ENCODE results near the gene DRG2.

Gene DRG2

GRCh38 chr17:18144855-18145254, 57.1 kb downstream of the DRG2 start:
- no peak for DNase-seq

DNA sequence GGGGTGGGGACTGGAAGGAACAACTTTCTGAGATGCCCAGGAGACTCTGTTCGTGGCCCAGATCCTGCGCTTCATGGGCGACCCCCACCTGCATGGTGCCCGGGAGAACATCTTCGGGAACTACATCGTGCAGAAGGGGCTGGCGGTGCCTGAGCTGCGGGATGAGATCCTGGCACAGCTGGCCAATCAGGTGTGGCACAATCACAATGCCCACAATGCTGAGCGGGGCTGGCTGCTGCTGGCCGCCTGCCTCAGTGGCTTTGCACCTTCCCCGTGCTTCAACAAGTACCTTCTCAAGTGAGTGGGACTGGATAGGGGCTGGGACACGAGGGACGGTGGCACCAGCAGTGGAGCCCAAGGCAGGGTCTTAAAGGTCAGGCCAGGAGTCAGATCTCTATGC, 58.1 kb downstream of the DRG2 start:
- DNase-seq, result no peak

- DNase-seq, result no peak
These were observed 58.5 kb downstream of the DRG2 start for GRCh38 chr17:18146259-18146658.

GRCh38 chr17:18146980-18147379, 59.2 kb downstream of the DRG2 start:
- DNase-seq, result no peak

GRCh38 chr17:18148586-18148985, 60.8 kb downstream of the DRG2 start:
- DNase-seq, result no peak

DNA sequence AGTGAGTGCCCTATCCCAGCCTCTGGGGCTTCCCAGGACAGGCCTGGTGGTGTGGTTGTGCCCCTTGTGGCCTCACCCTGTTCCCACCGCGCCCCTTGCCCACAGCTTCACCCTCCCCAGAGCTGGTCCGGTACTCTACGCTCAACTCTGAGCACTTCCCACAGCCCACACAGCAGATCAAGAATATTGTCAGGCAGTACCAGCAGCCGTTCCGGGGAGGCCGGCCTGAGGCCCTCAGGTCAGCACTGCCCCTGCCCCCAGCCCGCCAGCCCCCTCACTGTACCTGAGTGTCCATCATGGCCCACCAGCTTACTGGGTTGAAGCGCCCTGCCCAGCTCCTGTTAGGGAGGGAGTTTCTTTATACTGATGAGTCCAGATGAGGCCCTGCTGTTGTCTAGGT, 63.5 kb downstream of the DRG2 start:
- DNase-seq, result no peak

GRCh38 chr17:18155179-18155578, 67.4 kb downstream of the DRG2 start:
- DNase-seq, result no peak

GRCh38 chr17:18156171-18156975, 68.6 kb downstream of the DRG2 start:
- no peak for DNase-seq

- DNase-seq, result no peak
These were observed 69.2 kb downstream of the DRG2 start for GRCh38 chr17:18156976-18157280.

Data from MV-4-11 (cell line).